Neural cell (in vitro differentiated cells): ENCODE data around the gene RSKR. TPM values are rescaled to one million over a fixed set of nuclear protein-coding genes. Genes with fewer than 3 reads are reported as not detected.
"Not testable (repeated sequence)": the region's sequence is repeated elsewhere in the genome, so short reads cannot be mapped to it uniquely, and the experiment has no call there.

Source experiments
- H2AFZ ChIP-seq: fragments of 200-600, 300-800 bp; sonication (generic), shearing (Covaris generic); 2 replicates; pipeline ENCODE4 v1.6.0; 2014; ENCODE audit warnings: low read depth, mild to moderate bottlenecking, antibody characterized with exemption, low read length, moderate library complexity
- H3F3A ChIP-seq: fragments of 200-600 bp; shearing (Covaris generic); 2 replicates; pipeline ENCODE4 v1.6.1; 2016; ENCODE audit warnings: mild to moderate bottlenecking, moderate library complexity, mixed read lengths, antibody characterized with exemption, low read length; ENCODE audit not compliant: insufficient read depth, poor library complexity, severe bottlenecking
- H3K27ac ChIP-seq: fragments of 200-600, 300-800 bp; sonication (generic), shearing (Covaris generic); 2 replicates; pipeline ENCODE4 v1.5.1; 2014; ENCODE audit warnings: mild to moderate bottlenecking, low read length, moderate library complexity
- H3K27me3 ChIP-seq: fragments of 300-800, 200-600 bp; sonication (generic), shearing (Covaris generic); 2 replicates; pipeline ENCODE4 v1.6.0; 2014; ENCODE audit warnings: mild to moderate bottlenecking, low read depth, low read length, moderate library complexity; ENCODE audit not compliant: insufficient read depth
- H3K36me3 ChIP-seq: fragments of 300-800, 200-600 bp; sonication (generic), shearing (Covaris generic); 2 replicates; pipeline ENCODE4 v1.5.1; 2014; ENCODE audit warnings: mild to moderate bottlenecking, antibody characterized with exemption, low read length, moderate library complexity; ENCODE audit not compliant: insufficient read depth
- H3K4me2 ChIP-seq: fragments of 300-800, 200-600 bp; sonication (generic), shearing (Covaris generic); 2 replicates; pipeline ENCODE4 v1.6.0; 2014; ENCODE audit warnings: mild to moderate bottlenecking, low read length
- H3K4me3 ChIP-seq: fragments of 300-800, 200-600 bp; sonication (generic), shearing (Covaris generic); 2 replicates; pipeline ENCODE4 v1.5.1; 2014; ENCODE audit warnings: mild to moderate bottlenecking, low read length, moderate library complexity
- H3K79me2 ChIP-seq: fragments of 200-600 bp; shearing (Covaris generic); replicated peaks from 2 replicates; pipeline ENCODE4 v1.6.0; 2014; ENCODE audit warnings: mild to moderate bottlenecking, low read length, moderate library complexity; ENCODE audit not compliant: insufficient read depth
- H3K9ac ChIP-seq: fragments of 300-800, 200-600 bp; sonication (generic), shearing (Covaris generic); 2 replicates; pipeline ENCODE4 v1.6.1; 2016; ENCODE audit warnings: mild to moderate bottlenecking, low read length, mixed read lengths
- H3K9me2 ChIP-seq: fragments of 200-600 bp; shearing (Covaris generic); 2 replicates; pipeline ENCODE4 v1.6.1; 2016; ENCODE audit warnings: mild to moderate bottlenecking, low read length, mixed read lengths; ENCODE audit not compliant: insufficient read depth
- H3K9me3 ChIP-seq: fragments of 200-600, 300-800 bp; sonication (generic), shearing (Covaris generic); 2 replicates; pipeline ENCODE4 v1.6.1; 2016; ENCODE audit warnings: mild to moderate bottlenecking, mixed run types, low read length, moderate library complexity, mixed read lengths
- H4K20me1 ChIP-seq: fragments of 200-600 bp; shearing (Covaris generic); 2 replicates; pipeline ENCODE4 v1.6.1; 2016; ENCODE audit warnings: mild to moderate bottlenecking, mixed run types; ENCODE audit not compliant: insufficient read depth
- EP300 ChIP-seq: fragments of 450-650 bp; conservative IDR thresholded peaks from 2 replicates; pipeline ENCODE4 v1.6.1; 2014; ENCODE audit warnings: antibody characterized with exemption, mild to moderate bottlenecking, moderate library complexity; ENCODE audit not compliant: poor library complexity, severe bottlenecking
- EZH2 ChIP-seq: fragments of 200-600, 300-800 bp; shearing (Covaris generic), sonication (generic); IDR thresholded peaks from 2 replicates; pipeline ENCODE4 v1.6.1; 2014; ENCODE audit warnings: antibody characterized with exemption, low read length, borderline replicate concordance, mild to moderate bottlenecking; ENCODE audit not compliant: insufficient read depth, poor library complexity, severe bottlenecking
- MXI1 ChIP-seq: fragments of 450-650 bp; conservative IDR thresholded peaks from 2 replicates; pipeline ENCODE4 v1.6.1; 2014; ENCODE audit warnings: antibody characterized with exemption, mild to moderate bottlenecking; ENCODE audit not compliant: poor library complexity, severe bottlenecking
- POLR2AphosphoS5 ChIP-seq: IDR thresholded peaks from 2 replicates; pipeline ENCODE4 v1.6.1; 2012
- RAD21 ChIP-seq: fragments of 450-650 bp; conservative IDR thresholded peaks from 2 replicates; pipeline ENCODE4 v1.6.1; 2014; ENCODE audit warnings: antibody characterized with exemption, mild to moderate bottlenecking, moderate library complexity
- SMC3 ChIP-seq: fragments of 450-650 bp; conservative IDR thresholded peaks from 2 replicates; pipeline ENCODE4 v1.6.1; 2014; ENCODE audit warnings: antibody characterized with exemption, mild to moderate bottlenecking, moderate library complexity; ENCODE audit not compliant: poor library complexity
- TAF1 ChIP-seq: IDR thresholded peaks from 2 replicates; pipeline ENCODE4 v1.6.1; 2012; ENCODE audit warnings: low read depth
- polyA plus RNA-seq: library from polyadenylated mRNA; depleted of rRNA; stranded (reverse); fragments of >200 nt; gene quantifications from 2 replicates; pipeline ENCODE4 v1.2.3, GENCODE V29; 2014
- TF ChIP-seq, protein P1 (sequence below): fragments of 450-650 bp; IDR thresholded peaks from 2 replicates; pipeline ENCODE4 v1.5.1; 2014; ENCODE audit warnings: antibody characterized with exemption, mild to moderate bottlenecking, moderate library complexity; ENCODE audit not compliant: poor library complexity, severe bottlenecking
- TF ChIP-seq, protein P2 (sequence below): IDR thresholded peaks from 2 replicates; pipeline ENCODE4 v1.6.1; 2012; ENCODE audit warnings: borderline replicate concordance

Gene RSKR
- polyA plus RNA-seq, 1 donor from 2014 or later, result 47.5 TPM

DNA sequence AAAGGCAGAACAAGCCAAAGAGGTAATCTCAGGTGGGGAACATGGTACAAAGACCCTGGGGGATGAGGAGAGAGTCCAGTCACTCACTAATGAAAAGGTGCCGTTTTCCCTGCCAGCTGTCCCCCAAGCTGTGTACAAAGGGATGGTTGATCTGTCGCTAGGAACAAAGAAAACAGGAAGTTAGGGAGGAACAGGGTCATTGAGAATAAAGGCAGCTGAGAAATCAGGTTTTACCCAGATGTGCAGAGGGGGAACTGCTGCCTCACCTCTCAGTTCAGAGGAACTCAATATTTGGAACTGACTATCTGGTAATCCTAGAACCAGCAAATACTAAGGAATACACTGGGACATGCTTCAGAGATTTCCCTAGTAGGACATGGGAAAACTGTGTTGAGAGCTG is 1.5 kb downstream of the RSKR start:
- Histone ChIP-seq H3K36me3 (peaks cover 3% of the 10 kb centered on the region), H3K4me3 (no peak overlapping the region), H3K9me3 (no peaks in the 10 kb centered on the region), H3F3A (no peaks in the 10 kb centered on the region), H3K27me3 (no peaks in the 10 kb centered on the region), H3K9me2 (no peaks in the 10 kb centered on the region), H3K27ac (no peak overlapping the region), H3K79me2 (no peaks in the 10 kb centered on the region), H4K20me1 (no peaks in the 10 kb centered on the region), H3K9ac (no peak overlapping the region), H3K4me2 (no peak overlapping the region), H2AFZ (no peak overlapping the region)
- TF ChIP-seq SMC3, result no peak
- TF ChIP-seq, protein P1, sequence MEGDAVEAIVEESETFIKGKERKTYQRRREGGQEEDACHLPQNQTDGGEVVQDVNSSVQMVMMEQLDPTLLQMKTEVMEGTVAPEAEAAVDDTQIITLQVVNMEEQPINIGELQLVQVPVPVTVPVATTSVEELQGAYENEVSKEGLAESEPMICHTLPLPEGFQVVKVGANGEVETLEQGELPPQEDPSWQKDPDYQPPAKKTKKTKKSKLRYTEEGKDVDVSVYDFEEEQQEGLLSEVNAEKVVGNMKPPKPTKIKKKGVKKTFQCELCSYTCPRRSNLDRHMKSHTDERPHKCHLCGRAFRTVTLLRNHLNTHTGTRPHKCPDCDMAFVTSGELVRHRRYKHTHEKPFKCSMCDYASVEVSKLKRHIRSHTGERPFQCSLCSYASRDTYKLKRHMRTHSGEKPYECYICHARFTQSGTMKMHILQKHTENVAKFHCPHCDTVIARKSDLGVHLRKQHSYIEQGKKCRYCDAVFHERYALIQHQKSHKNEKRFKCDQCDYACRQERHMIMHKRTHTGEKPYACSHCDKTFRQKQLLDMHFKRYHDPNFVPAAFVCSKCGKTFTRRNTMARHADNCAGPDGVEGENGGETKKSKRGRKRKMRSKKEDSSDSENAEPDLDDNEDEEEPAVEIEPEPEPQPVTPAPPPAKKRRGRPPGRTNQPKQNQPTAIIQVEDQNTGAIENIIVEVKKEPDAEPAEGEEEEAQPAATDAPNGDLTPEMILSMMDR, result no peak
- TF ChIP-seq POLR2AphosphoS5, result no peak
- no peak for TF ChIP-seq MXI1
- TF ChIP-seq RAD21, result no peak
- no peak for TF ChIP-seq EZH2
- no peak for TF ChIP-seq EP300
- TF ChIP-seq TAF1, result no peak
- TF ChIP-seq, protein P2, sequence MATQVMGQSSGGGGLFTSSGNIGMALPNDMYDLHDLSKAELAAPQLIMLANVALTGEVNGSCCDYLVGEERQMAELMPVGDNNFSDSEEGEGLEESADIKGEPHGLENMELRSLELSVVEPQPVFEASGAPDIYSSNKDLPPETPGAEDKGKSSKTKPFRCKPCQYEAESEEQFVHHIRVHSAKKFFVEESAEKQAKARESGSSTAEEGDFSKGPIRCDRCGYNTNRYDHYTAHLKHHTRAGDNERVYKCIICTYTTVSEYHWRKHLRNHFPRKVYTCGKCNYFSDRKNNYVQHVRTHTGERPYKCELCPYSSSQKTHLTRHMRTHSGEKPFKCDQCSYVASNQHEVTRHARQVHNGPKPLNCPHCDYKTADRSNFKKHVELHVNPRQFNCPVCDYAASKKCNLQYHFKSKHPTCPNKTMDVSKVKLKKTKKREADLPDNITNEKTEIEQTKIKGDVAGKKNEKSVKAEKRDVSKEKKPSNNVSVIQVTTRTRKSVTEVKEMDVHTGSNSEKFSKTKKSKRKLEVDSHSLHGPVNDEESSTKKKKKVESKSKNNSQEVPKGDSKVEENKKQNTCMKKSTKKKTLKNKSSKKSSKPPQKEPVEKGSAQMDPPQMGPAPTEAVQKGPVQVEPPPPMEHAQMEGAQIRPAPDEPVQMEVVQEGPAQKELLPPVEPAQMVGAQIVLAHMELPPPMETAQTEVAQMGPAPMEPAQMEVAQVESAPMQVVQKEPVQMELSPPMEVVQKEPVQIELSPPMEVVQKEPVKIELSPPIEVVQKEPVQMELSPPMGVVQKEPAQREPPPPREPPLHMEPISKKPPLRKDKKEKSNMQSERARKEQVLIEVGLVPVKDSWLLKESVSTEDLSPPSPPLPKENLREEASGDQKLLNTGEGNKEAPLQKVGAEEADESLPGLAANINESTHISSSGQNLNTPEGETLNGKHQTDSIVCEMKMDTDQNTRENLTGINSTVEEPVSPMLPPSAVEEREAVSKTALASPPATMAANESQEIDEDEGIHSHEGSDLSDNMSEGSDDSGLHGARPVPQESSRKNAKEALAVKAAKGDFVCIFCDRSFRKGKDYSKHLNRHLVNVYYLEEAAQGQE, result no peak

DNA sequence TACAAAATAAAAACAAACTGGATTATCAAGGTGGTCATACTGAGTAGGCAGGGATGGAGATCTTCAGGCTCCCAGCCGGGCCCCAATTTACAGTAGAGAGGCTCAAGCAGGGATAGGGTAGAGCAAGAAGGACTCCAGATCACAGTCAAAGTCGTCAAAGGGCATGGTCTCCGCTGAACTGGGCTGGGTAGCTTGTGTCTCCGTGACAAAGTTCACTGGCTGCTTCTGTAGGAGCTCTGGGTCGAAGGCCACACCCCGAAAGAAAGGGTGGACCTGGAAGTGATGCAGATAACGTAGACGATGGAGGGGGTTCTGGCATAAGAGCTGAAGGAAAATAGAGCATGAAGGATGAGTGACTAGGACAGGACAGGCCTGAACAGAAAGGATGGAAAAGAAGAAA is 3.6 kb downstream of the RSKR start:
- no peaks in the 10 kb centered on the region for H3K9me2 ChIP-seq
- no peaks in the 10 kb centered on the region for H3K79me2 ChIP-seq
- no peak overlapping the region for H3K27ac ChIP-seq
- TF ChIP-seq EZH2 (no peak), MXI1 (no peak), SMC3 (no peak), EP300 (no peak), POLR2AphosphoS5 (no peak), RAD21 (no peak), TAF1 (no peak)
- TF ChIP-seq, protein P2, result no peak
- TF ChIP-seq, protein P1, result no peak
- H3K4me2 ChIP-seq, result no peak overlapping the region
- no peak overlapping the region for H3K9ac ChIP-seq
- no peaks in the 10 kb centered on the region for H3K27me3 ChIP-seq
- no peak overlapping the region for H3K4me3 ChIP-seq
- H4K20me1 ChIP-seq, result no peaks in the 10 kb centered on the region
- no peaks in the 10 kb centered on the region for H3K9me3 ChIP-seq
- peaks cover 3% of the 10 kb centered on the region for H3K36me3 ChIP-seq
- H2AFZ ChIP-seq, result no peak overlapping the region
- H3F3A ChIP-seq, result no peaks in the 10 kb centered on the region

DNA sequence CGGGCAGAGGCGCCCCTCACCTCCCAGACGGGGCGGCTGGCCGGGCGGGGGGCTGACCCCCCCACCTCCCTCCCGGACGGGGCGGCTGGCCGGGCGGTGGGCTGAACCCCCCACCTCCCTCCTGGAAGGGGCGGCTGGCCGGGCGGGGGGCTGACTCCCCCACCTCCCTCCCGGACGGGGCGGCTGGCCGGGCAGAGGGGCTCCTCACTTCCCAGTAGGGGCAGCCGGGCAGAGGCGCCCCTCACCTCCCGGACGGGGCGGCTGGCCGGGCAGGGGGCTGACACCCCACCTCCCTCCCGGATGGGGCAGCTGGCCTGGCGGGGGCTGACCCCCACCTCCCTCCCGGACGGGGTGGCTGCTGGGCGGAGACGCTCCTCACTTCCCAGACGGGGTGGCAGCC is 10.0 kb downstream of the RSKR start:
- not testable (repeated sequence) for H4K20me1 ChIP-seq, H3K9ac ChIP-seq, H3K27me3 ChIP-seq, H3K9me2 ChIP-seq, H3K27ac ChIP-seq, H3K36me3 ChIP-seq, H3K9me3 ChIP-seq, H3K4me2 ChIP-seq, H3F3A ChIP-seq, H3K4me3 ChIP-seq, H3K79me2 ChIP-seq, H2AFZ ChIP-seq
